BLaER1 treated with 17β-estradiol and CSF1 and Interleukin-3, amounts not matched to agents 10 nM and 100 nM (cell line): ENCODE results near the gene CLIC4.
"Not testable (repeated sequence)": the region's sequence is repeated elsewhere in the genome, so short reads cannot be mapped to it uniquely, and the experiment has no call there.

ENCODE experiments used
- H3K27ac ChIP-seq, 11 experiments: shearing (Covaris generic); formaldehyde crosslinking; 2 replicates each; pipeline ENCODE4 v1.8.1; 2022
- H3K27me3 ChIP-seq, 11 experiments: shearing (Covaris generic); formaldehyde crosslinking; 2 replicates each; pipeline ENCODE4 v1.8.1; 2022
- H3K36me3 ChIP-seq, 11 experiments: shearing (Covaris generic); formaldehyde crosslinking; 2 replicates each; pipeline ENCODE4 v1.8.1; 2022
- H3K4me1 ChIP-seq, 10 experiments: shearing (Covaris generic); formaldehyde crosslinking; 2 replicates each; pipeline ENCODE4 v1.8.1; 2022
- H3K4me2 ChIP-seq, 11 experiments: shearing (Covaris generic); formaldehyde crosslinking; 2 replicates each; pipeline ENCODE4 v1.8.1; 2022
- H3K4me3 ChIP-seq, 10 experiments: shearing (Covaris generic); formaldehyde crosslinking; 2 replicates each; pipeline ENCODE4 v1.8.1; 2022
- H3K9ac ChIP-seq, 11 experiments: shearing (Covaris generic); formaldehyde crosslinking; 2 replicates each; pipeline ENCODE4 v1.8.1; 2022
- H3K9me3 ChIP-seq, 11 experiments: shearing (Covaris generic); formaldehyde crosslinking; replicated peaks in 1 of 11; 2 replicates each; pipeline ENCODE4 v1.8.1; 2022
- H4K20me1 ChIP-seq, 11 experiments: shearing (Covaris generic); formaldehyde crosslinking; 2 replicates each; pipeline ENCODE4 v1.8.1; 2022
- Cebpa-rat ChIP-seq, 11 experiments: shearing (Covaris generic); IDR thresholded peaks; 2 replicates each; pipeline ENCODE4 v1.8.1; 2022

The CLIC4 gene

GRCh38 chr1:24724345-24725208 is 20.7 kb upstream of the CLIC4 start:
- Histone ChIP-seq H4K20me1 (no peaks in the 10 kb centered on the region), H3K9me3 (peaks cover 0 to 13% (median 6%) of the 10 kb centered on the region in 11 experiments; a peak in 7 of 22 replicates), H3K27ac (0 out of 22 replicates have a peak overlapping the region, but pooled peaks of 3 of the 11 experiments have one; percentile 3 to 20 (median 7)), H3K4me1 (peaks cover 22 to 58% (median 32%) of the 10 kb centered on the region in 10 experiments), H3K4me3 (no peak overlapping the region), H3K27me3 (no peaks in the 10 kb centered on the region), H3K36me3 (no peaks in the 10 kb centered on the region), H3K4me2 (peak overlapping the region in 4 of 11 experiments; percentile 3 to 29 (median 10); a peak in 5 of 22 replicates), H3K9ac (no peak overlapping the region)
- no peak for TF ChIP-seq Cebpa-rat (IDR thresholded peaks at IDR 0.05)

DNA sequence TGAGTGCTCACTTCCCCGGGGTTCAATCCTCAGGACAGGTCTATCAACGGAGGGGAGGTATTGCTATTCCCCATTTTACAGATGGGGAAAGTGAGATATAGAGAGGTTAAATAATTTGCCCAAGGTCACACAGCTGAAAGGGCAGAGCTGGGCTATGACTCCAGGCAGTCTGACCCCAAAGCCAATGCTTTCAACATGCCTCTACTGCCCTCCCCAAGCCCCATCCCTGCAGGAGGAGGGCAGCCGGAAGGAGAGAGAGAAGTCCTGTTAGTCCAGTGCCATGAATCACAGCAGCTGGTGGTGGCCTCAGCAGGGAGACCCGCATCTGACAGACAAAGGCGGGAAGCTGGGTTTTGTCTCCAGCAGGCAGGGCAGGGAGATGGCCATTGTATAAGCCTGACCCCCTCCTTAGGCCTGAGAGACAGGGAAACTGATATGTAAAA is 20.0 kb upstream of the CLIC4 start:
- H3K36me3 ChIP-seq = no peaks in the 10 kb centered on the region
- peaks cover 0 to 13% (median 6%) of the 10 kb centered on the region in 11 experiments; a peak in 7 of 22 replicates for H3K9me3 ChIP-seq
- no peaks in the 10 kb centered on the region for H4K20me1 ChIP-seq
- H3K9ac ChIP-seq = no peak overlapping the region
- H3K27ac ChIP-seq = 0 out of 22 replicates have a peak overlapping the region, but pooled peaks of 3 of the 11 experiments have one; percentile 7 to 35 (median 20)
- no peaks in the 10 kb centered on the region for H3K27me3 ChIP-seq
- no peak for TF ChIP-seq Cebpa-rat (IDR thresholded peaks at IDR 0.05)
- peak overlapping the region in 3 of 11 experiments; percentile 3 to 29 (median 10); a peak in 4 of 22 replicates for H3K4me2 ChIP-seq
- no peak overlapping the region for H3K4me3 ChIP-seq
- peaks cover 22 to 54% (median 32%) of the 10 kb centered on the region in 10 experiments for H3K4me1 ChIP-seq

GRCh38 chr1:24726741-24727140 is 18.5 kb upstream of the CLIC4 start:
- peak overlapping the region in 10 of 11 experiments; percentile 48 to 67 (median 60); a peak in 18 of 22 replicates for H3K9ac ChIP-seq

DNA sequence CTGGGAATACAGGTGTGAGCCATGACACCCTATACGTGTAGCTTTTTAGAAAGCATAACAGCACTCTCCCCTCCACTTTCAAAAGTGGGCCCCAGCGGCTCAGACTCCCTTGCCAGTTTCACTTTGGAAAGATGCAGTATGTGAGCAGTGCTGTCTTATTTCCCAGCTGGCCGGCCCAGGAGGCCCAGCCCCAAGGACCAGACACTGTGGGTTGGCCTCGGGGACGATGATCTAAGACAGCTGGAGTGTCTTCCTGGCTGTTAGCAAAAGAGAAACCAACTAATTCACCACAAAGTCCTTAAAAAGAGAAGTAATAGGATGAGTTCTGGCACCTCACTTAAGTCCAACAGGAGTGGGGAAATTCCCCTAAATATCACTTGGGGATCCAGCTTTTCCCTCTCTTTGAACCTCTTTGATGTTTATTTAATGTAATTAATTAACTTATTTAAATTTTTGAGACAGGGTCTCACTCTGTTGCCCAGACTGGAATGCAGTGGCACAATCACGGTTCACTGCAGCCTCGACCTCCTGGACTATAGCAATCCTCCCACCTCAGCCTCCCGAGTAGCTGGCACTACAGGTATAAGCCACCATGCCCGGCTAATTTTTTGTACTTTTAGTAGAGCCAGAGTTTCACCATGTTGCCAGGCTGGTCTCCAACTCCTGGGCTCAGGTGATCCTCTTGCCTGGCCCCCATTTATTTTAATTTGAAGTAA is 17.6 kb upstream of the CLIC4 start:
- Histone ChIP-seq H3K27me3 (no peaks in the 10 kb centered on the region), H3K9ac (peak overlapping the region in 10 of 11 experiments; percentile 48 to 67 (median 60); a peak in 19 of 22 replicates)

More at GRCh38 chr1:24726741-24727140, 18.5 kb upstream of the CLIC4 start:
- peaks cover 0 to 8% (median 3%) of the 10 kb centered on the region in 11 experiments; a peak in 5 of 22 replicates for H3K9me3 ChIP-seq
- H4K20me1 ChIP-seq = no peaks in the 10 kb centered on the region
- H3K4me1 ChIP-seq = peaks cover 28 to 62% (median 42%) of the 10 kb centered on the region in 10 experiments
- H3K27ac ChIP-seq = peak overlapping the region in 10 of 11 experiments; percentile 57 to 77 (median 70); a peak in 19 of 22 replicates
- H3K27me3 ChIP-seq = no peaks in the 10 kb centered on the region
- no peak for TF ChIP-seq Cebpa-rat (IDR thresholded peaks at IDR 0.05)
- H3K36me3 ChIP-seq = no peaks in the 10 kb centered on the region
- H3K4me3 ChIP-seq = peak overlapping the region in 4 of 10 experiments; percentile 3 to 39 (median 28); a peak in 6 of 20 replicates
- H3K4me2 ChIP-seq = peak overlapping the region; percentile 72 to 96 (median 84)

DNA sequence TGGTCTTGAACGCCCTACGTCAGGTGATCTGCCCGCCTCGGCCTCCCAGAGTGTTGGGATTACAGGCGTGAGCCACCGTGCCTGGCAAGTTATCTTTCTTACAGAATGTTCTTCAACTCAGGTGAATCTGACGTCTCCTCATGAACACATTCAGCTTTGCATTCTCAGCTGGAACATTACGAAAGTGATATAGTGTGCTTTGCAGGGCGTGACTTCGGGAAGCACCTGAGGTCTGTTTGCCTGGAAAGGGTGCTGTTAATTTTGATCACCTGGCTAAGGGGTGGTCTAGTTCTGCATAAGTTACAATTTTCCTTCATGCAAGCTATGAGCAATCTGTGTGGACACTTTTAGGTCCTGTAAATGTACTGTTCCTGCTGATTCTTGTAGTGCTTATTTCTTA is 16.3 kb upstream of the CLIC4 start:
- H3K27ac ChIP-seq = 0 out of 22 replicates have a peak overlapping the region, but pooled peaks of 1 of the 11 experiments have one; percentile 19
- H4K20me1 ChIP-seq = no peaks in the 10 kb centered on the region
- no peak for TF ChIP-seq Cebpa-rat (IDR thresholded peaks at IDR 0.05)
- no peaks in the 10 kb centered on the region for H3K36me3 ChIP-seq
- H3K4me3 ChIP-seq = no peak overlapping the region
- H3K9me3 ChIP-seq = no peaks in the 10 kb centered on the region
- no peak overlapping the region for H3K9ac ChIP-seq
- peaks cover 28 to 83% (median 61%) of the 10 kb centered on the region in 10 experiments for H3K4me1 ChIP-seq
- peak overlapping the region in 2 of 11 experiments; percentile 31 to 90; a peak in 2 of 22 replicates for H3K4me2 ChIP-seq
- no peaks in the 10 kb centered on the region for H3K27me3 ChIP-seq

More for the DNA sequence above, 17.6 kb upstream of the CLIC4 start:
- peaks cover 28 to 70% (median 49%) of the 10 kb centered on the region in 10 experiments for H3K4me1 ChIP-seq
- H3K4me3 ChIP-seq = peak overlapping the region in 5 of 10 experiments; percentile 3 to 39 (median 29); a peak in 6 of 20 replicates
- no peaks in the 10 kb centered on the region for H4K20me1 ChIP-seq
- no peak for TF ChIP-seq Cebpa-rat (IDR thresholded peaks at IDR 0.05)
- H3K4me2 ChIP-seq = peak overlapping the region; percentile 72 to 96 (median 84)
- no peaks in the 10 kb centered on the region for H3K9me3 ChIP-seq
- H3K36me3 ChIP-seq = no peaks in the 10 kb centered on the region
- peak overlapping the region in 10 of 11 experiments; percentile 57 to 77 (median 70); a peak in 20 of 22 replicates for H3K27ac ChIP-seq

DNA sequence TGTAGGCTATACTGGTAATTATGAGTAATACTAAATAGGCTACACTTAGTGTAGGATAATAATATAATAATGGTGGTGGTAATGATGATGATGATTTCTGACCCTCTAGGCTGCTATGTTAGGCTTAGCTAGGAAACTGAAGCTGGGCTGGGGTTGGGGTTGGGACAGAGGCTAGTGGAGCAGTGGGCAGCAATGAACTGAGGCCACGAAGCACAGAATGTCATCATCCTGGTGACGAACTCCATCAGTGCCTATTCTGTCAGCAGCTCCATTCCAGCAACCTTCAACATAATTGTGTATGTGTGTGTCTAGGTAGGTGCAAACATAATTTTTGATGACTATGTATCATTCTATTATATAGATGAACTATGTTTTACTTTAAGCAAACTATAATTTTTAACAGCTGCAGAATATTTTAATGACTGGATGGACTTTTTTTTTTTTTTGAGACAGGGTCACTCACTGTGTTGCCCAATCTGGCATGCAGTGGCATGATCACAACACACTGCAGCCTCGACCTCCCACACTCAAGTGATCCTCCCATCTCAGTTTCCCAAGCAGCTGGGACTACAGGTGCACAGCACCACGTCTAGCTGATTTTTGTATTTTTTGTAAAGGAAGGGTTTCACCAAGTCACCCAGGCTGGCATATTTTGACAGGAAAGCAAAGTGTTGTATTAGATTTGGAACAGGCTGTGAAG is 12.9 kb upstream of the CLIC4 start:
- H3K27ac ChIP-seq = peak overlapping the region; percentile 9 to 86 (median 67); a peak in 19 of 22 replicates
- peak overlapping the region in 7 of 11 experiments; percentile 39 to 73 (median 67); a peak in 13 of 22 replicates for H3K4me2 ChIP-seq

GRCh38 chr1:24733342-24733741 is 11.9 kb upstream of the CLIC4 start:
- not testable (repeated sequence) for H3K9me3 ChIP-seq, H3K4me3 ChIP-seq, H4K20me1 ChIP-seq, H3K36me3 ChIP-seq, H3K27me3 ChIP-seq
- H3K4me2 ChIP-seq = peak overlapping the region in 8 of 11 experiments; percentile 9 to 73 (median 63); a peak in 15 of 22 replicates
- peaks cover 34 to 83% (median 73%) of the 10 kb centered on the region in 10 experiments for H3K4me1 ChIP-seq
- peak overlapping the region in 7 of 11 experiments; percentile 33 to 68 (median 62); a peak in 12 of 22 replicates for H3K9ac ChIP-seq
- peak overlapping the region in 10 of 11 experiments; percentile 22 to 86 (median 67); a peak in 17 of 22 replicates for H3K27ac ChIP-seq
- peak in 7 of 11 experiments; percentile 19 to 74 (median 64); a peak in 9 of 22 replicates for TF ChIP-seq Cebpa-rat (IDR thresholded peaks at IDR 0.05)

More for the DNA sequence above, 12.9 kb upstream of the CLIC4 start:
- no peaks in the 10 kb centered on the region for H4K20me1 ChIP-seq
- no peak for TF ChIP-seq Cebpa-rat (IDR thresholded peaks at IDR 0.05)
- H3K9me3 ChIP-seq = no peaks in the 10 kb centered on the region
- H3K27me3 ChIP-seq = no peaks in the 10 kb centered on the region
- peaks cover 42 to 86% (median 77%) of the 10 kb centered on the region in 10 experiments for H3K4me1 ChIP-seq
- no peaks in the 10 kb centered on the region for H3K36me3 ChIP-seq
- peak overlapping the region in 7 of 11 experiments; percentile 33 to 68 (median 62); a peak in 9 of 22 replicates for H3K9ac ChIP-seq
- H3K4me3 ChIP-seq = no peak overlapping the region

DNA sequence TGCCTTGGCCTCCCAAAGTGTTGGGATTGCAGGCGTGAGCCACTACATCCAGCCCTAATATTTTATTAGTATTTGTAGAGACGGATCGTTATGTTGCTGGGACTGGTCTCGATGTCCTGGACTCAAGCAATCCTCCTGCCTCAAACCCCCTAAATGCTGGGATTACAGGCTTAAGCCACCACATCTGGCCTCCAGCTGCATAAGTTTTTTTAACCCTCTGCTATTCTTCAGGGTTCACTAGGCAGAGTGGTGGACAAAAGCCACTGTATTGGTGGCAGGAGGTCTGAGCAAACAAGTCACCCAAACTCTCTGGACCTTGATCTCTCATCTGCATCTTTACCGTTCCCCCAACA is 10.1 kb upstream of the CLIC4 start:
- Histone ChIP-seq H3K4me2 (peak overlapping the region; percentile 40 to 82 (median 64)), H3K4me3 (no peak overlapping the region), H3K4me1 (peaks cover 29 to 72% (median 64%) of the 10 kb centered on the region in 10 experiments), H3K36me3 (no peaks in the 10 kb centered on the region), H3K27ac (peak overlapping the region in 6 of 11 experiments; percentile 27 to 60 (median 34); a peak in 8 of 22 replicates), H3K27me3 (no peaks in the 10 kb centered on the region), H4K20me1 (no peaks in the 10 kb centered on the region), H3K9ac (peak overlapping the region in 6 of 11 experiments; percentile 11 to 31 (median 20); a peak in 3 of 22 replicates), H3K9me3 (no peaks in the 10 kb centered on the region)
- no peak for TF ChIP-seq Cebpa-rat (IDR thresholded peaks at IDR 0.05)
